ENCODE results near the gene ALOX15B.
"Not testable (repeated sequence)": the region's sequence is repeated elsewhere in the genome, so short reads cannot be mapped to it uniquely, and the experiment has no call there.

Gene ALOX15B

DNA sequence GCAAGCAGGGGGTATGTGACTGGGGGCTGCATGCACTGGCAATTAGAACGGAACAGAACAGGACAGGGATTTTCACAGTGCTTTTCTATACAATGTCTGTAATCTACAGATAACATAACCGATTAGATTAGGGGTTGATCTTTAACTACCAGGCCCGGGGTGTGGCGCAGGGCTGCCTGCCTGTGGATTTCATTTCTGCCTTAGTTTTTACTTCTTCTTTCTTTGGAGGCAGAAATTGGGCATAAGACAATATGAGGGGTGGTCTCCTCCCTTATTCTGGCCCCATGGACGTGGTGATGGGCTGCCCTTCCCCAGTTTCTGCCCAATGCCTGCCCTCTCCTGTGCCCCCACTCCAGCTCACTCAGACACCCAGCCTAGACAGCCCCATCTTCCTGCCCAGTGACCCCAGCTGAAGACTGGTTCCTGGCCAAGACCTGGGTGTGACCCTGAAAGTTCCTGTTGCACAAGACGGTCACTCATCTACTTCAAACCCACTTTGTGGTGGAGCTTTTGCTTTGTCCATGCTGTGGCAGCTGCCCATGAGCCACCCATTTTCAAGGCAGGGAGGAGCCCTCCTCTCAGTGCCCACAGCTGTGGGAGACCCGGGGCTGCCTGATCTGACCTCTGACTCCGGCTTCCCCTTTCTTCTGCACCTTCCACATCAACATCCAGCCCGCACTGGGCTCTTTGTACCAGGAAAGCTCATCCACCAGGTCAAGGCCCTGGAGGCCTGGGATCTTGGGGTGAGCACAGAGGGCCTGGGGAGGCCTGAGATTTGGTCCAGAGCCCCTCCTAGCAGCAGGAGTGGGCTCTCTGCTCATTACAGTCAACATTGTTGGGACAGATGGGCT is 30.1 kb downstream of the ALOX15B start:
- peaks cover 37% of the 10 kb centered on the region for H3K27me3 Mint-ChIP-seq
- H3K36me3 Mint-ChIP-seq (ENCODE audit: low read depth): no peaks in the 10 kb centered on the region
- peak overlapping the region; percentile 91 for H3K27ac Mint-ChIP-seq
- no peaks in the 10 kb centered on the region for H3K9me3 Mint-ChIP-seq
- peaks cover 75% of the 10 kb centered on the region for H3K4me1 Mint-ChIP-seq (ENCODE audit: low read depth)
- intact Hi-C loops (cut with micrococcal nuclease): no loop called here
- H3K4me3 Mint-ChIP-seq: peak overlapping the region; percentile 21

DNA sequence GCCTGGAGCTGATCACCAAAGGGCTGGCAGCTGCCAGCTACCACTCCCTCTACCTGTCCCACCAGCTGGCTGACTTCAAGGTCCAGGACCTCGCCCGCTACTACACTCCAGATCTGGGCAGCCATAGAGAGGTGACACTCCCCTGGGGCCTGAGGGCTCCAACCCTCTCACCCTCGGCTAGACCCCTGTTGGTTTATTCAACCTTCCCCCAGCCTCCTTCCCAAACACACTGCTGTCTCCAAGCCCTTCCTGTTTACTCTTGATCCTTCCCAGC is 30.7 kb downstream of the ALOX15B start:
- Mint-ChIP-seq H3K36me3 (ENCODE audit: low read depth) (no peaks in the 10 kb centered on the region), H3K4me3 (no peak overlapping the region), H3K9me3 (no peaks in the 10 kb centered on the region), H3K27me3 (peaks cover 38% of the 10 kb centered on the region), H3K4me1 (ENCODE audit: low read depth) (peaks cover 75% of the 10 kb centered on the region), H3K27ac (peak overlapping the region; percentile 91)
- intact Hi-C loops (cut with micrococcal nuclease): no loop called here

GRCh38 chr17:8071496-8071895 is 32.6 kb downstream of the ALOX15B start:
- Mint-ChIP-seq H3K9me3 (no peaks in the 10 kb centered on the region), H3K36me3 (ENCODE audit: low read depth) (no peaks in the 10 kb centered on the region)
- intact Hi-C loops (cut with micrococcal nuclease): no loop called here

GRCh38 chr17:8072341-8072728 is 33.5 kb downstream of the ALOX15B start:
- intact Hi-C loops (cut with micrococcal nuclease): no loop called here
- no peaks in the 10 kb centered on the region for H3K36me3 Mint-ChIP-seq (ENCODE audit: low read depth)

More at GRCh38 chr17:8071496-8071895, 32.6 kb downstream of the ALOX15B start:
- Mint-ChIP-seq H3K27ac (no peak overlapping the region), H3K4me3 (no peak overlapping the region), H3K27me3 (peaks cover 48% of the 10 kb centered on the region), H3K4me1 (ENCODE audit: low read depth) (peaks cover 76% of the 10 kb centered on the region)

GRCh38 chr17:8072729-8073461 is 34.0 kb downstream of the ALOX15B start:
- H3K36me3 Mint-ChIP-seq (ENCODE audit: low read depth): no peaks in the 10 kb centered on the region
- peak overlapping the region; percentile 6 for H3K27ac Mint-ChIP-seq
- H3K9me3 Mint-ChIP-seq: no peaks in the 10 kb centered on the region
- H3K27me3 Mint-ChIP-seq: peaks cover 60% of the 10 kb centered on the region
- H3K4me1 Mint-ChIP-seq (ENCODE audit: low read depth): peaks cover 62% of the 10 kb centered on the region
- intact Hi-C loops (cut with micrococcal nuclease): no loop called here
- H3K4me3 Mint-ChIP-seq: peak overlapping the region; percentile 24

More at GRCh38 chr17:8072341-8072728, 33.5 kb downstream of the ALOX15B start:
- H3K4me3 Mint-ChIP-seq: peak overlapping the region; percentile 24
- H3K9me3 Mint-ChIP-seq: no peaks in the 10 kb centered on the region
- H3K4me1 Mint-ChIP-seq (ENCODE audit: low read depth): peaks cover 68% of the 10 kb centered on the region
- peak overlapping the region; percentile 6 for H3K27ac Mint-ChIP-seq
- H3K27me3 Mint-ChIP-seq: peaks cover 56% of the 10 kb centered on the region

DNA sequence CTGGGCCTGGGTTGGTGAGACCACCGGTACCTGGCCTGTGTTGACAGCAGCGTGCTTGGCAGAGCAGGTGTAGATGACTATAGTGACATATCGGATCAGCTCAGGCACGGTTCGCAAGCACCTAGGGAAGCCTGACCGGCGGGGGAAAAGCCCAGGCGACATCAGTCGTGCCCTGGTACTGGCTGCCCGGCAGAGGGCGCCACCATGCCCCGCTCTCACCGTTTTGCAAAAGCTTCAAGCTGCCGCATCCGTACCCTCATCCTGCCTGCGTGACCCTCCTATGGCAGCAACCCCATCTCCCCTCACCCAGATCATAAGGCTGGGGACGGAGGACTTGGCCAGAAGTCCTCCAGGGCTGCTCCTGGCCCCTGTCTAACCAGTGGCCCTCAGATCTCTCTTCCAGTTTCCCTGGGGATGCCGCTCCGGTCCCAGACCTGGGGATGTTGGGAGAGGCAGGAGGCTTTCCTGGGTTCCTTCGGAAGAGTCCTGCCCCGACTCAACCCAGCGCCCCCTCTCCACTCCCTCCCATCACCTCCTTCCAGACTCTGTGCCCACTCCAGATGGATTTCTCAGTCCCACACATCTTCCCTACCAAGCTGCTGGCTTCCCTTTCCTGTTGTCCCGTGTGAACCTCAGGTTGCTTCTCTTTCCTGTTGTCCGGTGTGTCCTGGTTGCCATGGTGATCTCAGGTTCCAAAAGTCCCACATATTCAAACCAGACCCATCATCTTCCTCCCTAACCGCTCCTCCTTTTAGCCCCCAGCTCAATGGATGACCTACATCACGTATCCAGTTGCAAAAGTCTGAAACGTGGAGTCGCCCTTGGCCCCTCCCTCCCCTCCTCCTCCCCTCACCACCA is 35.0 kb downstream of the ALOX15B start:
- peak overlapping the region; percentile 6 for H3K27ac Mint-ChIP-seq
- H3K4me3 Mint-ChIP-seq: peak overlapping the region; percentile 36
- H3K4me1 Mint-ChIP-seq (ENCODE audit: low read depth): peaks cover 53% of the 10 kb centered on the region
- H3K27me3 Mint-ChIP-seq: peaks cover 69% of the 10 kb centered on the region
- H3K9me3 Mint-ChIP-seq: no peaks in the 10 kb centered on the region
- H3K36me3 Mint-ChIP-seq (ENCODE audit: low read depth): no peaks in the 10 kb centered on the region
- intact Hi-C loops (cut with micrococcal nuclease): no loop called here

DNA sequence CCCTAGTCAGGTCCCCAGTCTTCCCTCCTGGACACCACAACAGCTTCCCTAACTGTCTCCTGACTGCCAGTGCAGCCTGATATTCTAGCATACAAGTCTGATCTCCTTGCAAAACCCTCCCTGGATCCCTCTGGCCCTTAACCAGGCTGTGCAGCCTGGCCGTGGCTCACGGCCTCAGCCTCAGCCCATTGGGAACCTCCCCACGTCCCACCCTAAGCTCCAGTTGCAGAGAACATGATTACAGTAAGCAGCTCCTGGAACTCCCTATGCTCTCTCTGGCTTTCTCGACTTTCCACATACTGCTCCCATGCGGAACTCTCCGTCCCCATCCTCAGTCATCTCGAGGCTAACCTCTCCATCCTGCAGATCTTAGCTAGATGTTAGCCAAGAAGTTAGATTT is 35.7 kb downstream of the ALOX15B start:
- H3K27me3 Mint-ChIP-seq: peaks cover 76% of the 10 kb centered on the region
- H3K9me3 Mint-ChIP-seq: no peaks in the 10 kb centered on the region
- H3K27ac Mint-ChIP-seq: no peak overlapping the region
- no peaks in the 10 kb centered on the region for H3K36me3 Mint-ChIP-seq (ENCODE audit: low read depth)
- H3K4me1 Mint-ChIP-seq (ENCODE audit: low read depth): peaks cover 52% of the 10 kb centered on the region
- no peak overlapping the region for H3K4me3 Mint-ChIP-seq
- intact Hi-C loops (cut with micrococcal nuclease): no loop called here

DNA sequence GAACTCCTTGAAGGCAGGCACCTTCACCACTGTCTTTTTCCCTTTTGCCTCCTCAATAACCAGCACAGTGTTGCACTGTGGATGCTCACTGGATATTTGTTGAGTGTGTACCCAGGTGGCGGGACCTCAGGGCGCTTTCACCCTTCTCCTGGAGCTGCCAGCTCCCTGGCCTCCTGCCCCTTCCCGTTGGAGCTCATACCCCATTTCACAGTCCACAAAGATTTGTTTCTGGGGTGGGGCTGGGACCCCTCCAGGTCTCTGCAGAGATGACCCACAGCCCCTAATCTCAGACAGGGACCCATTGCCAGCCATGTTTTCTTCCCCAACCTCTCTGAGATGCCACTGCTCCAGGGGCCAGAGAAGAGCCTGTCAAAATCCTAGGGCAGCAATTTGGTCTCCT is 36.2 kb downstream of the ALOX15B start:
- H3K4me1 Mint-ChIP-seq (ENCODE audit: low read depth): peaks cover 52% of the 10 kb centered on the region
- H3K4me3 Mint-ChIP-seq: no peak overlapping the region
- H3K9me3 Mint-ChIP-seq: no peaks in the 10 kb centered on the region
- H3K27ac Mint-ChIP-seq: no peak overlapping the region
- intact Hi-C loops (cut with micrococcal nuclease): loop anchor here (5.0 kb wide), 1 partner anchor 42 kb away; the partner anchor contains the start of gene ALOXE3
- H3K36me3 Mint-ChIP-seq (ENCODE audit: low read depth): no peaks in the 10 kb centered on the region
- peaks cover 81% of the 10 kb centered on the region for H3K27me3 Mint-ChIP-seq

GRCh38 chr17:8075574-8076342 is 36.9 kb downstream of the ALOX15B start:
- intact Hi-C loops (cut with micrococcal nuclease): loop anchor here (5.0 kb wide), 1 partner anchor 42 kb away; the partner anchor contains the start of gene ALOXE3
- H3K27ac Mint-ChIP-seq: no peak overlapping the region
- no peaks in the 10 kb centered on the region for H3K9me3 Mint-ChIP-seq
- H3K36me3 Mint-ChIP-seq (ENCODE audit: low read depth): no peaks in the 10 kb centered on the region
- peaks cover 51% of the 10 kb centered on the region for H3K4me1 Mint-ChIP-seq (ENCODE audit: low read depth)
- no peak overlapping the region for H3K4me3 Mint-ChIP-seq
- H3K27me3 Mint-ChIP-seq: peaks cover 87% of the 10 kb centered on the region

DNA sequence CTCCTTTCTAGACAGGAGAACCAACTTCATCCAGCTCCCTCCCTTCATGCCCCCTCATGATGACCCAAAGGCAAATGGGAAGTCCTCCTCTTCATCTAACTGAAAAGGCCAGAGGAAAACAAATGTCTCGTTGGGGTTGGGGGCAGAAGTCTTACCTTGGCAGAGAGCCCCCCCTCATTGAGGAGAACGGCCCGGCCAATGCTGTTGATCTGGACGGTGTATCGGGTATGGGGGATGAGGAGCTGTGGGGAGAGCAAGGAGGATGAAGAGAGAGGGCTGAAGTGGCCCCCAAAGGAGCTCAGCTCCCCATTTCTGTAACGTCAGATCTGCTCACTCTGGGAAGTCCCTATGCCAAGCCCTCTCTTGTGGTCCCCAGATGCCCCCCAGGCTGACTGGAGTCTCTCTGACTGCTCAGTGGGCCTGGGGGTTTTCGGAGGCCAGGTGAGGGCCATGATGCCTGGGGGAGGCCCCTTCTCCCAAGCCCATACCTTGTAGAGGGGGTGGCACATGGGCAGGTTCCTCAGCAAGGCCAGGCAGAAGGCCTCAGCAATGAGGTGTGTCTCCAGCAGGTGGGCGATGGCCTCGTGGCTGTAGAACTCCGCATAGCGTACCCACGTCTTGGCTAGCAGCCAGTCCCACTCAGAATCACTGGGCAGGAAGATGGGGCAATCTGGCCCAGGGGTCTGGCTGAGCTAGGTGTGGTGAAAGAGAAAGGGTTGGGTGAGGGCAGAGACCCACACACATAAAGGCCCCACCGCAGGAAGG is 37.8 kb downstream of the ALOX15B start:
- no peak overlapping the region for H3K27ac Mint-ChIP-seq
- H3K27me3 Mint-ChIP-seq: peaks cover 94% of the 10 kb centered on the region
- peaks cover 49% of the 10 kb centered on the region for H3K4me1 Mint-ChIP-seq (ENCODE audit: low read depth)
- H3K36me3 Mint-ChIP-seq (ENCODE audit: low read depth): no peaks in the 10 kb centered on the region
- H3K9me3 Mint-ChIP-seq: no peaks in the 10 kb centered on the region
- H3K4me3 Mint-ChIP-seq: no peak overlapping the region
- intact Hi-C loops (cut with micrococcal nuclease): loop anchor here (5.0 kb wide), 1 partner anchor 41 kb away; the partner anchor contains the start of gene ALOXE3

DNA sequence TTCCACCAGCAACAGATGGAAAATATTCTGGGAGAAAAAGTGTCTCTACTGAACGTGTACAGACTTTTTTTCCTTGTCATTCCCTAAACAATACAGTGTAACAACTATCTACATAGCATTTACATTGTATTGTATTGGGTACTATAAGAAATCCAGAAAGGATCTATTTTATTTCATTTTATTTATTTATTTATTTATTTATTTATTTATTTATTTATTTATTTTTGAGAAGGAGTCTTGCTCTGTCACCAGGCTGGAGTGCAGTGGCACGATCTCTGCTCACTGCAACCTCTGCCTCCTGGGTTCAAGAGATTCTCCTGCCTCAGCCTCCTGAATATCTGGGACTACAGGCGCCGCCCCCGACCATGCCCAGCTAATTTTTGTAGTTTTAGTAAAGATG is 39.1 kb downstream of the ALOX15B start:
- not testable (repeated sequence) for H3K4me3 Mint-ChIP-seq, H3K27ac Mint-ChIP-seq
- intact Hi-C loops (cut with micrococcal nuclease): loop anchor here (5.0 kb wide), 1 partner anchor 39 kb away; the partner anchor contains the start of gene ALOXE3

GRCh38 chr17:8079291-8080207 is 40.7 kb downstream of the ALOX15B start:
- peak overlapping the region; percentile 72 for H3K4me3 Mint-ChIP-seq
- peaks cover 75% of the 10 kb centered on the region for H3K27me3 Mint-ChIP-seq
- no peaks in the 10 kb centered on the region for H3K9me3 Mint-ChIP-seq
- H3K36me3 Mint-ChIP-seq (ENCODE audit: low read depth): no peaks in the 10 kb centered on the region
- H3K4me1 Mint-ChIP-seq (ENCODE audit: low read depth): peaks cover 22% of the 10 kb centered on the region
- intact Hi-C loops (cut with micrococcal nuclease): loop anchor here (1.0 to 5.0 kb wide), 2 partner anchors 19 to 38 kb away; partner anchors contain the start of gene ALOXE3
- H3K27ac Mint-ChIP-seq: no peak overlapping the region

More for the DNA sequence above, 39.1 kb downstream of the ALOX15B start:
- Mint-ChIP-seq H3K4me1 (ENCODE audit: low read depth) (peaks cover 38% of the 10 kb centered on the region), H3K27me3 (peaks cover 86% of the 10 kb centered on the region)
- not testable (repeated sequence) for H3K9me3 Mint-ChIP-seq; H3K36me3 Mint-ChIP-seq (ENCODE audit: low read depth)

Data from dendritic cell treated with granulocyte-macrophage colony-stimulating factor and Interleukin-4, amounts not matched to agents 40 ng/mL and 50 ng/mL, for 4 days (primary cell).